NCI-H446 (cell line): ENCODE measurements around the gene CCDC192.

Source experiments
- DNase-seq, 2 experiments: peaks; one replicate each; lab custom pipeline; 2025; lab: John Stamatoyannopoulos, UW

CCDC192 gene

GRCh38 chr5:127810017-127810416, 106.8 kb downstream of the CCDC192 start:
- DNase-seq: no peak

- DNase-seq: no peak
Observed at GRCh38 chr5:127810707-127811490, 107.7 kb downstream of the CCDC192 start.

GRCh38 chr5:127812570-127812969, 109.4 kb downstream of the CCDC192 start:
- no peak for DNase-seq

GRCh38 chr5:127813633-127814587, 110.7 kb downstream of the CCDC192 start:
- no peak for DNase-seq

GRCh38 chr5:127814588-127814973, 111.4 kb downstream of the CCDC192 start:
- DNase-seq: no peak

- no peak for DNase-seq
Observed at GRCh38 chr5:127820910-127821553, 117.8 kb downstream of the CCDC192 start.

- DNase-seq: no peak
Observed at GRCh38 chr5:127821896-127822295, 118.7 kb downstream of the CCDC192 start.

- no peak for DNase-seq
Observed at GRCh38 chr5:127824126-127824525, 120.9 kb downstream of the CCDC192 start.

- no peak for DNase-seq
Observed at GRCh38 chr5:127826011-127826410, 122.8 kb downstream of the CCDC192 start.

GRCh38 chr5:127827451-127827850, 124.3 kb downstream of the CCDC192 start:
- no peak for DNase-seq

- no peak for DNase-seq
Observed at GRCh38 chr5:127830157-127830556, 127.0 kb downstream of the CCDC192 start.

- DNase-seq: no peak
Observed at GRCh38 chr5:127830829-127831598, 127.8 kb downstream of the CCDC192 start.

- DNase-seq: no peak
Observed at GRCh38 chr5:127832067-127832466, 128.9 kb downstream of the CCDC192 start.

- DNase-seq: no peak
Observed at GRCh38 chr5:127834094-127834531, 130.9 kb downstream of the CCDC192 start.

GRCh38 chr5:127834554-127834953, 131.4 kb downstream of the CCDC192 start:
- no peak for DNase-seq

- DNase-seq: no peak
Observed at GRCh38 chr5:127838661-127839060, 135.5 kb downstream of the CCDC192 start.

- no peak for DNase-seq
Observed at GRCh38 chr5:127839072-127839471, 135.9 kb downstream of the CCDC192 start.

- no peak for DNase-seq
Observed at GRCh38 chr5:127839496-127840197, 136.5 kb downstream of the CCDC192 start.

GRCh38 chr5:127840198-127840524, 137.0 kb downstream of the CCDC192 start:
- DNase-seq: no peak

- no peak for DNase-seq
Observed at GRCh38 chr5:127840809-127841208, 137.6 kb downstream of the CCDC192 start.

GRCh38 chr5:127844581-127845021, 141.4 kb downstream of the CCDC192 start:
- DNase-seq: peak in 1 of 2 experiments; percentile 16
